ENCODE measurements around the gene ECE2.

Gene ECE2

DNA sequence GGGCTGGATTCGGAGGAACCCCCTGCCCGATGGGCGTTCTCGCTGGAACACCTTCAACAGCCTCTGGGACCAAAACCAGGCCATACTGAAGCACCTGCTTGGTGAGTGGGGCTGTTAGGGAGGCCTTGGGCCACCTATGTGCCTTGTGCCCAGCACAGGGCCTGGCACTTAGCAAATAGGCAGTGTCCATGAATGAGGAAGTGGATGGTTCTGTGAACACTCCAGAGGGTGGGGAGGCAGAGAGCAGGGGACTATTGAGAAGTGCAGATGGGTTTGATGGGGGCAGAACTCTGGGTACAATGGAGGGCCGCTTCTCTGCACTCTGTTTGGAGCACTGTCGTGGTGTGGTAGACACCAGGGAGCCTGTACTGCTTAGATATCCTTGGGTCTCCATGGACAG lies 1.5 kb downstream of the ECE2 start:
- DNase-seq = no peak

DNA sequence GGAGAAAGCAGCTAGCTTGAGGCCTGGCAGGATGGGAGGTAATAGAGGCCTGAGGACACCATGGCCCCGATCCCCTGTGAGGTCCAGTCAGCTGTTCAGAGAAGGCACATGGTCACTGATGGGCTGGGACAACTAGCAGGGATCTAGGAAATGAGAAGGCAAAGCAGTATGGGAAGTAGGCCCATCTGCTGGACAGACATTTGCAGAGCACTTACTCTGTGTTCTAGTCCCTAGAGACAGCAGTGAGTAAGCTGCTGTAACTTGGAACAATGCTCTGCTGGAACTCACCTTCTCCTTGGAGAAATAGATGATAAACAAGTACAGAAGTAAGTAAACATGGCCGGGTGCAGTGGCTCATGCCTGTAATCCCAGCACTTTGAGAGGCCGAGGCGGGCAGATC lies 7.1 kb downstream of the ECE2 start:
- no peak for DNase-seq

DNA sequence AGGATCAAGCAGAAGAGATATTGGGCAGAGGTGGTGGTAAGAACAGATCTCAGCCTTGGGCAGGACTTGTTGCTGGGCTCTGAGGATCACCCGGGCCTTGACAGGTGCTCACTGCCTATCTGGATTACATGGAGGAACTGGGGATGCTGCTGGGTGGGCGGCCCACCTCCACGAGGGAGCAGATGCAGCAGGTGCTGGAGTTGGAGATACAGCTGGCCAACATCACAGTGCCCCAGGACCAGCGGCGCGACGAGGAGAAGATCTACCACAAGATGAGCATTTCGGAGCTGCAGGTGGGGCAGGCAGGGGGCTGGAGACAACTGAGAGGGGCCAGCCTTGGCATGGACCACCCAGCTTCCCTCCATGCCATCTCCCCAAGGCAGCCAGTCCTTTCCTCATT lies 7.9 kb downstream of the ECE2 start:
- DNase-seq = no peak

DNA sequence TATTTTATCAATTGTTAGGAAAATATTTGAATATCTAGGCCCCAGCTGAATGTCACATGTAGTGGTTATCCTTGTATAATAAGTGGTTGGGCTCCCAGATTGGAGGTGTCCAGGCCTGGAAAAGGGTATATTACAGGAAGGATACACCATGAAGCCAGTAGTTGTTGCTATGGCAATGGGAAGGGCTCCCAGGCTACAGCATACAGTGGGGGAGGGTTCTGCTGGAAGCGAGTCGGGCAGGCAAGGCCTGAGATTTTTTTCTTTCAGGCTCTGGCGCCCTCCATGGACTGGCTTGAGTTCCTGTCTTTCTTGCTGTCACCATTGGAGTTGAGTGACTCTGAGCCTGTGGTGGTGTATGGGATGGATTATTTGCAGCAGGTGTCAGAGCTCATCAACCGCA lies 8.9 kb downstream of the ECE2 start:
- peak; percentile 28 for DNase-seq

DNA sequence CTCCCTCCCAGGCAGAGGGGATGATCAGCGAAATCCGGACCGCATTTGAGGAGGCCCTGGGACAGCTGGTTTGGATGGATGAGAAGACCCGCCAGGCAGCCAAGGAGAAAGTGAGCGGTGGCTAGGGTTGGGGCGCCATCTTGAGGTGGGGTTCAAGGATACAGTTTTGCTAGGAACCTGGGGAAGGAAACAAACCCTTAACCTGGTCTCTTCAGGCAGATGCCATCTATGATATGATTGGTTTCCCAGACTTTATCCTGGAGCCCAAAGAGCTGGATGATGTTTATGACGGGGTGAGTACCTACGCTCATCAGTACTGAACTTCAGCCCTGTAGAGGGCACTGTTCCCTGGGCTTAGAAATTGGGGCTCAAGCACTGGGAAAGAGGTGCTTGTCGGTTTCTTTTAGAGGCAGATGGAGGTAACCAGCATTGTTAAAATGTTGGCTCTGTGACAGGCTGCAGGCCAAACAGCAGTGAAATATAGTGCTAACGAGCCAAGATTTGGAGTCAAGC lies 13.7 kb downstream of the ECE2 start:
- peak; percentile 60 for DNase-seq

DNA sequence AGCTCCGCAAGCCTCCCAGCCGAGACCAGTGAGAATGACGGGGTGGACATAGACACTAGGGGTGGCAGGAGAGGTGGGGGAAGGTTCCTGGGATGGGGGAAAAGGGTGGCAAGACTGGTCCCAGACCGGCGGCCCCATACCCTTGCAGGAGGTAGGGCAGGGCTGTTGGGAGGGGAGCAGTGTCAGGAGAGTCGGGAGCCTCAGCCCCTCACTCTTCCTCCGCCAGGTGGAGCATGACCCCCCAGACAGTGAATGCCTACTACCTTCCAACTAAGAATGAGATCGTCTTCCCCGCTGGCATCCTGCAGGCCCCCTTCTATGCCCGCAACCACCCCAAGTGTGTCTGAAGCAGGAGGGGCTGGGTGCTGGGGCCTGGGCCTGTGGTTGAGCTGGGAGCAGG lies 14.5 kb downstream of the ECE2 start:
- DNase-seq = no peak

DNA sequence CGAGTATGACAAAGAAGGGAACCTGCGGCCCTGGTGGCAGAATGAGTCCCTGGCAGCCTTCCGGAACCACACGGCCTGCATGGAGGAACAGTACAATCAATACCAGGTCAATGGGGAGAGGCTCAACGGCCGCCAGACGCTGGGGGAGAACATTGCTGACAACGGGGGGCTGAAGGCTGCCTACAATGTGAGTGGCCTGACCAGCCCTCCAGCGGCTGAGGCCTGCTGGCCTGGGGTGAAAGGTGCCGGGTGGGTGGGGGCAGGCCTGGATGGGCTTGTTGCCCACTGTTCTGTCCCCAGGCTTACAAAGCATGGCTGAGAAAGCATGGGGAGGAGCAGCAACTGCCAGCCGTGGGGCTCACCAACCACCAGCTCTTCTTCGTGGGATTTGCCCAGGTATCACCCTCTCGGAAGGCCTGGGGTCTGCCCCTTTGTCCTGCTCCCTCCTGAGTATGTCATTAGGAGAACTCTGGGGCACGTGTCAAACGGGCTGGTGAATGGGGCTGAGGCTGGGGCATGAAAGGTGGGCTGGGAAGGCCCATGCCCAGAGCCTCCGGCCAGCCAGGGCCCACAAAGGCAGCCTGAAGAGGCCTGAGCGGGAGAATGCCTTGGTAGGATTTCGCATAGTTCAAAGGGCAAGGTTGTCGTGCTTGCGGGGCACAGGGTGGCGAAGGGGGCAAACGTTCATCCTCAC lies 15.4 kb downstream of the ECE2 start:
- DNase-seq = no peak

DNA sequence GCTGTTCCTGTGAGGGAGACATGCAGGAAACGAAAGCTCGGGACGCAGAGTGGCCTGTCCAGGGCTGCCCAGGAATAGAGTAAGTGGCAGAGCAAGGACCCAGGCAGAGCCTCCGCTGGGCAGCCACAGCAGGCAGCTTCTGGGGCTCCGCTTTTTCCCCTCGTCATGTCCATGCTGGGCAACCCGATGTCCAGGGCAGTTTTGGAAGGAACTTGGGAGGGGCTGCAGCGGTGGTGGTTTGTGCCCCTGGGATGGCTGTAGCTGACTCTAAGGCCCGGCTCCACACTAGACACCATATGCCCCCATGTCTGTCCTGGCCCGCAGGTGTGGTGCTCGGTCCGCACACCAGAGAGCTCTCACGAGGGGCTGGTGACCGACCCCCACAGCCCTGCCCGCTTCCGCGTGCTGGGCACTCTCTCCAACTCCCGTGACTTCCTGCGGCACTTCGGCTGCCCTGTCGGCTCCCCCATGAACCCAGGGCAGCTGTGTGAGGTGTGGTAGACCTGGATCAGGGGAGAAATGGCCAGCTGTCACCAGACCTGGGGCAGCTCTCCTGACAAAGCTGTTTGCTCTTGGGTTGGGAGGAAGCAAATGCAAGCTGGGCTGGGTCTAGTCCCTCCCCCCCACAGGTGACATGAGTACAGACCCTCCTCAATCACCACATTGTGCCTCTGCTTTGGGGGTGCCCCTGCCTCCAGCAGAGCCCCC lies 16.1 kb downstream of the ECE2 start:
- no peak for DNase-seq

DNA sequence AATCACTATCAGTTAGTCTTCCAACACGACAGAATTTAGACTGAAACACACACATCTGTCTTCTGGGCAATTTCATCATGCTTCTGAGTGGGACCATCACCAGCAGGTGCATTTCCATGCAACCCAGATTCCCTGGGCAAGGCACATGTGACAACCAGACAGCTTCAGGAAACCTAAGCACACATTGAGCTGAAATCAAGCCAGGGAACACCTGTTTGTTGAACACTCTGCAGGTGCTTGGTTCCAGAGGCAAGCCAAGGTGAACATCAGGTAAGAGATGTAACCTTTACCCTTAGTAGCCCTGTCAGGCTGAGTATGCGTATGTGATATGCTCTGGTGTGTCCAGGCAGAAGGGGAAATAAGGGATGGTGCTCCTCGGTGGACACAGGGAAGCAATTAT lies 19.9 kb downstream of the ECE2 start:
- no peak for DNase-seq

DNA sequence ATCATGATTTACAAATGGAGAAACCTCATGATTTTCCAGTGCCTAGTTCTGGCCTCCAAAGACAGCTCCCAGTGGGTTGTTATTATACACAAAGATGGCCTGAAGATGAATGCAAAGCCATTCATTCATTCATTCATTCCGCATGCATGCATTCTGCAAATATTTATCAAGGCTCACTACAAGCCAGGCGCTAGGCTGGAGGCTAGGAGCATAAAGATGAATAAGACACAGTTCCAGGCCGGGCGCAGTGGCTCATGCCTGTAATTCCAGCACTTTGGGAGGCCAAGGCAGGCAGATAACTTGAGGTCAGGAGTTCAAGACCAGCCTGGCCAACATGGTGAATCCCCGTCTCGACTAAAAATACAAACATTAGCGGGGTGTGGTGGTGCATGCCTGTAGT lies 20.8 kb downstream of the ECE2 start:
- DNase-seq = no peak

DNA sequence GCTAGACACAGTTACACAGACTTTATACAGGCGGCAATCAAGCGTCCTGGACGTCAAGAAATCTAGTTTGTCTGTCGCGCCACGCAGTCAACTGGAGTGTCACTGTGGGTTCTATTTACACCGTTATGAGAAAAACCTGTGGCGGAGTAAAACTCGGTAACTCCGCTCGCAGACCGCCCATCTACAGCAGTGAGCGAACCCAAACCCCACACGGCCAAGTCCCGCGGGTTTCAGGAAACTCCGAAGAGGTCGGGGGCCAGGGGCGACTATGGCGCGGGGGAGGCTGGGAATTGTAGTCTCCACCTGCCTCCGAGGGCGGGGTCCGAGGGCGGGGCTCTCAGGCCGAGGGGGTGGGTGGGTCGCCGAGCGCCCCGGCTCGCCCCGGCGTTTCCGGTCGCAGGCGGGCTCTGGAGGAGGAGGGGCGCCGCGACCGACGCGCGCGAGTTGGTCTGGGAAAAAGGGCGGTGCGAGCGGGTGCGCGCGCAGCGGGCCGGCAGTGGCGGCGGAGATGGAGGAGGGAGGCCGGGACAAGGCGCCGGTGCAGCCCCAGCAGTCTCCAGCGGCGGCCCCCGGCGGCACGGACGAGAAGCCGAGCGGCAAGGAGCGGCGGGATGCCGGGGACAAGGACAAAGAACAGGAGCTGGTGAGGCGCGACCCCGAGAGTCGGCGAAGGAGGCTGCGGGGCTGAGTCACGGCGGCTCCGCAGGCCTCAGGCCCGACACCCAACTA lies 23.1 kb downstream of the ECE2 start, which contains the start of gene PSMD2:
TSS of gene PSMD2 (plus strand) at position 483 of the 729 bp plus-strand sequence. CDS start at position 509, 26 bp downstream.
- peak; percentile 99 for DNase-seq

DNA sequence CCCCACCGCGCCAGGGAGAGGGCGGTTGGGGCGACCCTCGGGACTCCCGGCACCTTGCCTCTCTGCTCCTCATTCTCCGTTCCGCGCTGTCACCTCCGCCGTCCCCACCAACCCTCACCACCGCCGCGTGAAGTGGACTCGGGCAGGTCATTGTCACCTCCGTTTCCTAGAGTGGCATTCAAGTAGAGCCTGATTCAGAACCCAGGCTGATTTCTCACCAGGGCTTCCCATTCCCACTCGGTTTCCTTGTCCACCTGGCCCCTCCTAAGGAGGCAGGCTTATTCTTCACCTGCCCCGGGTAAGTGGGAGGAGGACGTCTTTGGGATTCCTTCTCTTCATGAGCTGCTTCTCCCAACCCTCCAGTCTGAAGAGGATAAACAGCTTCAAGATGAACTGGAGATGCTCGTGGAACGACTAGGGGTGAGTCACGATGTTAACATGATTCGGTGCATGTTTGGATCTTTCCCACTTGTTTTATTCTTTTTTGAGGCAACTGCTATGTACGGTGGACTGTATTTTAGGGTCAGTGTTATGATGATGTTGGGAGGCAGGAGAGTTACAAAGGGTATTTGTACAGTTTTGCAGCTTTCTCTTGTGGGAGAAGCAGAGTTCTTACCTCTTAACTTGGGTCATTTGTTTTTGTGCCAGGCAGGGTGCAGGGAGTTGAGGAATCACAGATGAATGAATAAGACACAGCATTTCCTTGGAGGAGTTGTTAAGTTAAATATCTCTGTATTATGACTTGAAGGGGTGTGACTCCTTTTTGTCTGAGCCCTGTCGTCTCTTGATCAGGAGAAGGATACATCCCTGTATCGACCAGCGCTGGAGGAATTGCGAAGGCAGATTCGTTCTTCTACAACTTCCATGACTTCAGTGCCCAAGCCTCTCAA lies 23.9 kb downstream of the ECE2 start:
- no peak for DNase-seq

DNA sequence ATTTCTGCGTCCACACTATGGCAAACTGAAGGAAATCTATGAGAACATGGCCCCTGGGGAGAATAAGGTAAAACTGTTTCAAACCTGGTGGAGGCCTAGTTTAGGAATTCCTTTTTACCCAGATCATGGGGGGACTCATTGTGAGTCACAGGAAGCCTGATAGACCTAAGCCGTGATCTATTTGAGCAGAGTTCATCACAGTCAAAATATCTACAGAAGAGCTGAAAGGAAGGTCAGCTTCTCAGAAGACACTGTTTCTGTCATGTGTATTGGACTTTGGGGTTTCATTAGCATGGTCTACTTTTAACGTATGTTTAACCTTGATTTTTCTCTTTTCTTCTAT lies 24.5 kb downstream of the ECE2 start:
- DNase-seq = no peak

DNA sequence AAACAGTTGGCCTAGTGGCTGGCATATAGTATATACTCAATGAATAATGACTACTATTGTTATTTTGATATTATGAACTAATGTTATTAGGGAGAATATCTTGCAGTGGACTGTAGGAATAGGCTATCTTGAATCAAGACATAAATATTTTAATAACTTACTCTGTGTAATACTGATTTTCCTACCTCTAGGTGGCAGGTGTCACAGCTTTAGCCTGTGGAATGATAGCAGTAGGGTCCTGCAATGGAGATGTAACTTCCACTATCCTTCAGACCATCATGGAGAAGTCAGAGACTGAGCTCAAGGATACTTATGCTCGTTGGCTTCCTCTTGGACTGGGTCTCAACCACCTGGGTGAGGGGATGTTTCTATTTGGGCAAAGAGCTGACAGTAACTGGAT lies 29.8 kb downstream of the ECE2 start:
- DNase-seq = no peak

DNA sequence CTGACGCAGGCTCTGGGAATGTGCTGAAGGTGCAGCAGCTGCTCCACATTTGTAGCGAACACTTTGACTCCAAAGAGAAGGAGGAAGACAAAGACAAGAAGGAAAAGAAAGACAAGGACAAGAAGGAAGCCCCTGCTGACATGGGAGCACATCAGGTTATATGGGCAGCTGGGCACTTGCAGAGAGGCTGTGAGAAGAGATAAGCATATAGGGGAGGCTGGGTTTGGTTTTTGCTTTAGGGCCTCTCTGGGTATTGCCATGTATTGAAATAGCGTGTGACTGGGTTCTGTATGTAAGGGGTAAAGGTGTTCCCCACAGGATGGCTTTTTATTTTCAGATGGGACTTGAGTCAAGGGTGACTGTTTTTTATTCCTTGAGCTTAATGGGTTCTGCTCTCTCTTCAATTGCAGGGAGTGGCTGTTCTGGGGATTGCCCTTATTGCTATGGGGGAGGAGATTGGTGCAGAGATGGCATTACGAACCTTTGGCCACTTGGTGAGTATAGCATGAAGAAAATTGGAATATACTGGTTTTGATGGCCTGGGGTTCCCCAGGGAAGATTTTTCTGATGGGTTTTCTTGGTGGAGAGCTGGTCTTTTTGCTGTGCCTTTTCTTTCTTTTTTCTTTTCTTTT lies 30.6 kb downstream of the ECE2 start:
- DNase-seq = no peak

DNA sequence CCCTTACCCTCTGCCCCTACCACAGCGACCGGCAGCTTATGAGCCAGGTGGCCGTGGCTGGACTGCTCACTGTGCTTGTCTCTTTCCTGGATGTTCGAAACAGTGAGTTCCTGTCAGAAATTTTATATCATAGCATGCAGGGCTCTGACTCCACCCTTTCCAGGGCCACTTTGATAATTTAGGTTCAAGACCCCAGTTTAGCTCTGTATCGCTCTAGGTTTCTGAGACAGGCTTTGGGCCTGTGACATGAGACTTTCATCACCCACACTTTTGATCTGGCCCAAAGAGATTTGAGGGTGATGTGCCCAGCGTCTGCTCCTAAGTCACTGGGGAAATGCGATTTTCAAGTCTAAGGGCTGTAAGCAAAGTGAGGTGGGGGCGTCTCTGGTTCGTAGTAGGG lies 32.1 kb downstream of the ECE2 start:
- DNase-seq = no peak

DNA sequence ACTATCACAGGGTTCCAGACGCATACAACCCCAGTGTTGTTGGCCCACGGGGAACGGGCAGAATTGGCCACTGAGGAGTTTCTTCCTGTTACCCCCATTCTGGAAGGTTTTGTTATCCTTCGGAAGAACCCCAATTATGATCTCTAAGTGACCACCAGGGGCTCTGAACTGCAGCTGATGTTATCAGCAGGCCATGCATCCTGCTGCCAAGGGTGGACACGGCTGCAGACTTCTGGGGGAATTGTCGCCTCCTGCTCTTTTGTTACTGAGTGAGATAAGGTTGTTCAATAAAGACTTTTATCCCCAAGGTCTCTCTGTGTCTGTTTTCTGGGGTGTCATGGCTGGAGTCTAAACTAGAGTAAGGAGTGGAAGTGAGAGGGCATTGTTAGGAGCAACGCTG lies 32.9 kb downstream of the ECE2 start:
- DNase-seq = no peak

DNA sequence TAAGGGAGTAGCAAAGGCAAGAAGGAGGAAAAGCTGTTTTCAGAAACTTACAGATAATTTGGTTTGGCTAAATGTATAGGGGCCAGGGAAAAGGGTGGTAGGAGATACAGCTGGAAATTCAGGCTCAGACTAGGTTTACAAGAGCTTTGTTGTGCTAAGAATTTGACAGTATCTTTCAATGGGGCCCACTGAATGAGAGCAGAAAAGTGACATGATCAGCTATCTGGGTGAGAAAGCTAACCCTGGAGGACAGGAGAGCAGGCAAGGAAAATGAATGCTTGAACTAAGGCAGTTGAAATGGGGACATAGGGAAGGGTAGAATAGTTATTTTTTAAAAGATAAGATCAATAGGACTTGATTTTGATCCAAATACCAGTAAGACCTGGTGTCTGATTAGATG lies 35.8 kb downstream of the ECE2 start:
- DNase-seq = no peak

DNA sequence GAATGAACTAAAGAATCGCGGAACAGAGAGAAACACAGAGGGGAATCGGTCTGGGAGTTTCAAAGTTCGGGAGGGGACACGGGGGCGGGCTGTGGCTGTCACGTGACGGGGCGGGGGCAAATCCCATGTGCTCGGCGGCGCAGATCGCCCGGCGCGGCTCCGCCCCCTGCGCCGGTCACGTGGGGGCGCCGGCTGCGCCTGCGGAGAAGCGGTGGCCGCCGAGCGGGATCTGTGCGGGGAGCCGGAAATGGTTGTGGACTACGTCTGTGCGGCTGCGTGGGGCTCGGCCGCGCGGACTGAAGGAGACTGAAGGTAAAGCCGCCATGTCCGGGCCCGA lies 38.5 kb downstream of the ECE2 start, which contains the start of gene EIF4G1:
TSS of gene EIF4G1 (plus strand) at position 244 of the 337 bp plus-strand sequence. CDS start 1,191 bp downstream, outside the sequence.
- DNase-seq = peak; percentile 98

DNA sequence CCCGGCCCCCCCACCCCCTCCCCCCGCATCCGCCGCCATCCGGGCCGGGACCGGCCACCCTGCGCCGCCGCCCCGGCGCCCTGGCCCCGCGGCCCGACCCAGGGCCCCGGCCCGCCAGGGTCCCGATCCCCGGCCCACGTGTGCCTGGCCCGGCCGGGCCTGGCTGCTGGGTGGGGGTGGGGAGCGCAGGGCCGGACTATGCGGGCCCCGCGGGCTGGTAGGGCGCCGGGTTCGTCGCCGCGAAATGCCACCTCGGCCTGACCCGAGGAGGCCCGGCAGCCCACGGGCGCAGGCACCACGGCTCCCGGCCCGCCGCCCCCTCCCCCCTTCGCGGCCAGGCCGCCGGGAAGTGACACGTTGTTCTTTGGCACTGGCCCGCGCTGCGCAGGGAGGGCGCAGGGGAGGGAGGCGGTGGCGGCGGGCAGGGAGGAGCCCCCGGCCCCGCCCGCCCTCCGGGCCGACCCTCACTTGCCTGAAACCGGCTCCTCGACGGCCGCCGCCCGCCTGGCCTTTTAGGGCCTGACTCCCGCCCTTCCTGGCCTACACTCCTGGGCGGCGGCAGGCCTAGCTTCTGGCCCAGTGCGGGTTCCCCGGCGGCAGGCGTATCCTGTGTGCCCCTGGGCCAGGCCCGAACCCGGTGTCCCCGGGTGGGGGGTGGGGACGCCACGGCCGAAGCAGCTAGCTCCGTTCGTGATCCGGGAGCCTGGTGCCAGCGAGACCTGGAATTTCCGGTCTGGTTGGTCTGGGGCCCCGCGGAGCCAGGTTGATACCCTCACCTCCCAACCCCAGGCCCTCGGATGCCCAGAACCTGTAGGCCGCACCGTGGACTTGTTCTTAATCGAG lies 39.1 kb downstream of the ECE2 start:
- DNase-seq = peak; percentile 83

DNA sequence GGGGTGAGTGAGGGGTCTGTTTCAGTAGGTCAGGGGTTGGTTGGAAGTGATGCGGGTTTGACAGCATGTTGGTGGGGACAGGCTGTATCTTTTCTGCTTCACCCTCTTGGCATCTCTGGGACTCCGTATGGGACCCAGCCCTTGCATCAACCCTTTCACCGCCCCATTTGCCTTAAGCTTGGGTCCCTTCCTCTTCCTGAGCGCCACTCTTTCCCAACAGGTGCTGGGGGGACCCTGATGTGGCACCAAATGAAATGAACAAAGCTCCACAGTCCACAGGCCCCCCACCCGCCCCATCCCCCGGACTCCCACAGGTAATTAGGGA lies 39.7 kb downstream of the ECE2 start:
- DNase-seq = peak; percentile 25
